Measurements from ENCODE around the gene SP6. TPM values are rescaled to one million over a fixed set of nuclear protein-coding genes. Genes with fewer than 3 reads are reported as not detected.

The SP6 gene
- total RNA-seq, 4 donors from 2014 or later = 1.1 to 6.4 (median 3.8) TPM

GRCh38 chr17:47857551-47858455 lies 6.8 kb upstream of the SP6 start:
- peaks cover 4 to 85% (median 18%) of the 10 kb centered on the region in 4 donors for H3K27me3 ChIP-seq
- no peak overlapping the region for H3K27ac ChIP-seq
- no peak for TF ChIP-seq POLR2A (IDR thresholded peaks at IDR 0.05)
- TF ChIP-seq, protein P1, sequence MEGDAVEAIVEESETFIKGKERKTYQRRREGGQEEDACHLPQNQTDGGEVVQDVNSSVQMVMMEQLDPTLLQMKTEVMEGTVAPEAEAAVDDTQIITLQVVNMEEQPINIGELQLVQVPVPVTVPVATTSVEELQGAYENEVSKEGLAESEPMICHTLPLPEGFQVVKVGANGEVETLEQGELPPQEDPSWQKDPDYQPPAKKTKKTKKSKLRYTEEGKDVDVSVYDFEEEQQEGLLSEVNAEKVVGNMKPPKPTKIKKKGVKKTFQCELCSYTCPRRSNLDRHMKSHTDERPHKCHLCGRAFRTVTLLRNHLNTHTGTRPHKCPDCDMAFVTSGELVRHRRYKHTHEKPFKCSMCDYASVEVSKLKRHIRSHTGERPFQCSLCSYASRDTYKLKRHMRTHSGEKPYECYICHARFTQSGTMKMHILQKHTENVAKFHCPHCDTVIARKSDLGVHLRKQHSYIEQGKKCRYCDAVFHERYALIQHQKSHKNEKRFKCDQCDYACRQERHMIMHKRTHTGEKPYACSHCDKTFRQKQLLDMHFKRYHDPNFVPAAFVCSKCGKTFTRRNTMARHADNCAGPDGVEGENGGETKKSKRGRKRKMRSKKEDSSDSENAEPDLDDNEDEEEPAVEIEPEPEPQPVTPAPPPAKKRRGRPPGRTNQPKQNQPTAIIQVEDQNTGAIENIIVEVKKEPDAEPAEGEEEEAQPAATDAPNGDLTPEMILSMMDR (IDR thresholded peaks at IDR 0.05) = no peak
- no peak for DNase-seq
- no peaks in the 10 kb centered on the region for H3K36me3 ChIP-seq
- no peak overlapping the region for H3K4me3 ChIP-seq
- peaks cover 3 to 4% (median 4%) of the 10 kb centered on the region in 3 donors for H3K4me1 ChIP-seq
- H3K9me3 ChIP-seq = no peaks in the 10 kb centered on the region
- 72% methylated on average over 12 to 14 of the region's 16 CpGs for WGBS, 2 donors
- intact Hi-C loops (cut with DNase I) = no loop called here

DNA sequence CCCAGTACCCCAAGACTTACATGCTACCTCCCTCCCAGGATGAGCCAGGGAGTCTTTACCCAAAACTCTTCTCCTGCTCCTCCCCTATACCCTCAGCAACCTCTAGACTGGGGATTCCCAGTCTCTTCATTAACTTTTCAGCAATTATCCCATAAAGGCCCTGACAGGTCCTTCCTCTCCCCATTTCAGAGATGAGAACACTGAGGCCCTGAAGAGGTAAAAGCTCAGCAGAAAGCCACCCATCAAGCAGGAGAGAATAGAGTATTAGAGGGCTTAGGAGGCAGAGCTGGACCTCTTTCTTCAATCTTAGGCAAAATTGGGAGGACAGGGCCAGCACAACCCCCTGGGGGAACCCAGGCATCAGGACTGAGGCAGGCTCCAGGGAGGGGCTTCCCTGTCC lies 5.9 kb upstream of the SP6 start:
- TF ChIP-seq, protein P1 (IDR thresholded peaks at IDR 0.05) = no peak
- TF ChIP-seq POLR2A (IDR thresholded peaks at IDR 0.05) = no peak
- H3K27ac ChIP-seq = no peak overlapping the region
- DNase-seq = no peak

DNA sequence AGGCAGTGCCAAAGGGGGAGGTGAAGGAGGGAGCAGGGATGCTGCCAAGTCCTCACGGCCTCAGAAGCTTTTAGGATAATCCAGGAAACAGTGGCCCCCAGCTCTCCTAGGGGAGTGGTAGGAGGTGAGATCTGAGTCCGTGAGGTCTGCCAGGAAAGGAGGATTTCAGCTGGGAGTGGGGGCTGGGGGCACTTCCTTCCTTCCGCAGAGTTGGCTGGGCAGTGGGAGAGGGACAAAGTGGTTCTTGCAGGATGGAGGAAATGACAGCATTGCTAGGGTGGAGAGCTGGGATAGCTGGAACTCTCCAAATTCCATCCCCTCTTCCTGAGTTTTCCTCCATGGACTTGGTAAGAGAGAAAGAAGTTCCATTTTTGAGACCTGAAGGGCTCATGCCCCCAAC lies 4.8 kb upstream of the SP6 start:
- no peak overlapping the region for H3K27ac ChIP-seq
- peaks cover 12 to 95% (median 28%) of the 10 kb centered on the region in 4 donors for H3K27me3 ChIP-seq
- peaks cover 9 to 21% (median 12%) of the 10 kb centered on the region in 3 donors for H3K4me1 ChIP-seq
- H3K36me3 ChIP-seq = no peaks in the 10 kb centered on the region
- TF ChIP-seq, protein P1 (IDR thresholded peaks at IDR 0.05) = no peak
- no peak for TF ChIP-seq POLR2A (IDR thresholded peaks at IDR 0.05)
- WGBS, 2 donors = 7 to 48% methylated on average over 2 to 3 of the region's 3 CpGs
- DNase-seq = no peak
- no peak overlapping the region for H3K4me3 ChIP-seq
- H3K9me3 ChIP-seq = no peaks in the 10 kb centered on the region
- intact Hi-C loops (cut with DNase I) = no loop called here

More for the DNA sequence above, 5.9 kb upstream of the SP6 start:
- H3K9me3 ChIP-seq = no peaks in the 10 kb centered on the region
- H3K4me3 ChIP-seq = no peak overlapping the region
- peaks cover 9 to 94% (median 26%) of the 10 kb centered on the region in 4 donors for H3K27me3 ChIP-seq
- intact Hi-C loops (cut with DNase I) = no loop called here
- no peaks in the 10 kb centered on the region for H3K36me3 ChIP-seq
- H3K4me1 ChIP-seq = peaks cover 0 to 11% (median 2%) of the 10 kb centered on the region in 3 donors

GRCh38 chr17:47853616-47854015 lies 2.7 kb upstream of the SP6 start:
- no peak for DNase-seq
- H3K27me3 ChIP-seq = peaks cover 12 to 99% (median 28%) of the 10 kb centered on the region in 4 donors
- H3K36me3 ChIP-seq = no peaks in the 10 kb centered on the region
- no peak overlapping the region for H3K4me3 ChIP-seq
- 40 to 66% methylated on average over 3 to 5 of the region's 5 CpGs for WGBS, 2 donors
- intact Hi-C loops (cut with DNase I) = no loop called here
- no peak overlapping the region for H3K27ac ChIP-seq
- peaks cover 9 to 36% (median 25%) of the 10 kb centered on the region in 3 donors for H3K4me1 ChIP-seq
- TF ChIP-seq, protein P1 (IDR thresholded peaks at IDR 0.05) = no peak
- no peak for TF ChIP-seq POLR2A (IDR thresholded peaks at IDR 0.05)
- no peaks in the 10 kb centered on the region for H3K9me3 ChIP-seq
